ENCODE measurements around the gene ISY1.

Gene ISY1

DNA sequence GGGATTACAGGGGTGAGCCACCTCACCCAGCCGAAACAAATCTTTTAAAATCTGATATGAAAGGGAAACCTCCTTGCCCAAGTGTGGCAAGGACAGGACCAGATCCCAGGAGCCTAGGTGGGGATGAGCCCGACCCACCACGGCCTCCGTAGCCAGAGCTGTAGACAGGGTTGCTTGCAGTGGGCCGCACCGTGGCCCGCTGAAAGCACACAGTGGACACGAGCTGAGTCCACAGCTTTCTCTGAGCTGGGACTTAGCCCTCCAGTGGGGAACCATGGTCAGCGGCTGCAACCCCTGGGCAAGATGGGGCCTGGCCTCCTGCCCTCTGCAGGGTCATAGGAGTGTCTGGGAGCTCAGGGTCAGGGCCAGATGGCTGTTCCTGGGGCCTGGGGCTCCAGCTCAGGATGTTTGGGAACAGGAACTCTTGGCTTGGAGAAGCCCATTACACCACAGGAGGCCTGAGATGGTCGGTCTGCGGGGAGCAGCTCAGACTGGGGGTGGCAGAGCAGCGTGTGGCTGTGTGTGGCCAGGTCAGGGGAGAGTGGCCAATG lies 75.6 kb downstream of the ISY1 start:
- DNase-seq = no peak

DNA sequence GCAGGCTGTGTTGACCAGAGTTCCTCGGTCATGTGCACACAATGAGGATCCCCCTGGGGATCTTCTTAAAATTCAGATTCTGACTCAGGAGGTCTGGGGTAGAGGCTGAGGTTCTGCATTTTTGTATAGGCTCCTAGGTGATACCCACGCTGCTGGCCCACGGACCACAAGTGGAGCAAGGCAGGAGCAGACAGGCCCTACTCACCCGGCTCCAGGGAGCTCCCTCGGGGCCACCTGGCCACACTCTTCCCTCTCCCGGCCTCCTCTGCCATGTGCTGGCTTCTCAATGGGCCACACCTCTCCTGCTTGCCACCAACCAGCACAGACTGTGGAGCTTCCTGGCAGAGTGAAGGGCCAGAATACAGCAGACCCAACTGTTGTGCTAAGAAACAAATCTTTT lies 76.4 kb downstream of the ISY1 start:
- DNase-seq = no peak

DNA sequence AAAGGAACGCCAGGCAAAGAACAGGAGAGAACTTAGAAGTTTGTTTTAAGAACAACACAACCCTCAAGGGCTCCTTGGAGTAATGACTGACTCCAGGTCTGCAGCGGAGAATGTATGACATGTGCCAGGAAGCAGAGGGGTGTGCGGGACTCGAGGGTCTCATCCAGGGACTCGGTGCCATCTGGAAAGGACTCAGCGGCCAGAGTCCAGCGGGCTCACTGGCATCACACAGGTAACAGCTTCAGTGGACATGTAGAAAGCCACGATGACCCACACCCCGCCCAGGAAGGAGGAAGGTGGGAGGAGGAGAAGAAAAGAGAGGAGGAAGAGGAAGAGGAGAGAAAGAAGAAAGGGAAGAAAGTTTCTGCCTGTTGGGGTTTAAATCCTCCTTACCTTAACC lies 78.8 kb downstream of the ISY1 start:
- DNase-seq = no peak

DNA sequence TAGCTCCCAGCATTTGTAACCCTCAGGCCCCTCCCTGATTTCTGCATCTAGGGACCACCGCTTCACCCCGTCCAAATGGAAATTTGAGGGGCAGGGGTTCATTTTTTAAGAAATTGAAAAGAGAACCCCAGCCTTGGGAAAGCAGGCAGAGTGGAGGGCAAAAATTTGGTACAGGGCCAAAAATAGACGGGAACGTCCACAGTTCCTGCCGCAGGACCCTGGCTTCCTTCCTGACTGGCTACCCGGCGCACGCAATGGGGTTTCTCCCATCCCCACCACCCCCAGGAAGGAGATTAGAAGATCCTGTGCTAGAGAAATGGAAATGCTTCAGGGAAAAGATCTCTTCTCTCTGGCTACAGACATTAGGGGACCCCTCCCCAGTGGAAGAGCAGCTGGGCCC lies 79.4 kb downstream of the ISY1 start:
- no peak for DNase-seq

DNA sequence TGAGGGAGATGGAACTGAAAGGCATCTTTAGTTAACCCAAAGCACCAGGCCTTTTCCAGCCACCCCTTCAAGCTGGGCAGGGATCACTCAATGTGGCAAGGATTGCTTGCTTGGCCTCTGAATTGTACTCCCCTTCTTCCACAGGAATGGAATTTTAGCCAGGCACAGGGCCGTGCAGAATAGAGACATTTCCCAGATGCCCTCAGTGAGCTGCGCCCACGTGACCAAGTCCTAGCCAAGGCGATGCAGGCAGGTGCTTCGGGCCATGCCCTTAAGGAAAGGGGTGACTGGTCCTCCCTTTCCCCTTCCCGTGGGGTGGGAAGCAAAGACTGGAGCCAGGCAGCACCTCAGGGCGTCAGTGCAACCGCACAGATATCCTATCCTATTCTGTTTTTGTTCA lies 82.4 kb downstream of the ISY1 start:
- no peak for DNase-seq

Measured in NCI-H1105 treated with DMSO at 0.1 percent for 48 hours (cell line).